Measurements from ENCODE around the gene NEIL3. TPM values are rescaled to one million over a fixed set of nuclear protein-coding genes. Genes with fewer than 3 reads are reported as not detected.

The NEIL3 gene
- total RNA-seq, 4 donors from 2014 or later: 2.1 to 8.3 (median 3.4) TPM

DNA sequence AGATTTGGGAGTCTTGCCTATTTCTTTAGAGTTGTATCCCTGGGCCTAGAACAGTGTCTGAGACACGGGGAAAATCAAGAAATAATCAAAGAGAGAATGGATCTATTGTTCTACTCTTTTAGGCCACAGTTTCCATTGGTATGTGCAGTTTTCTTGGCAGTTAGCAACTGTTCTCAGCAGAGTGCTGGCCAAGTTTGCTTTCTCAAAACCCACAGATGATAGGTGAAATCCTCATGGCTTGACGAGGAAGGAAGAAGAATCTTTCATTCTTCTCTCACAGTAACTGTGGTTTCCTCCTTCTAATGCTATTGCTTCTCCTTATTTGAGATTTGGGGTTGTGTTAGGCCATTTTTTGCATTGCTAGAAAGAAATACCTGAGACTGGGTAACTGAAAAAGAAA lies 90.4 kb downstream of the NEIL3 start:
- H3K27ac ChIP-seq: no peak overlapping the region
- H3K9me3 ChIP-seq: no peaks in the 10 kb centered on the region
- 17 to 50% methylated on average over 2 of the region's 2 CpGs for WGBS, 2 donors
- H3K4me3 ChIP-seq: no peak overlapping the region
- DNase-seq: no peak
- no peak for TF ChIP-seq POLR2A (IDR thresholded peaks at IDR 0.05)
- TF ChIP-seq, protein P1, sequence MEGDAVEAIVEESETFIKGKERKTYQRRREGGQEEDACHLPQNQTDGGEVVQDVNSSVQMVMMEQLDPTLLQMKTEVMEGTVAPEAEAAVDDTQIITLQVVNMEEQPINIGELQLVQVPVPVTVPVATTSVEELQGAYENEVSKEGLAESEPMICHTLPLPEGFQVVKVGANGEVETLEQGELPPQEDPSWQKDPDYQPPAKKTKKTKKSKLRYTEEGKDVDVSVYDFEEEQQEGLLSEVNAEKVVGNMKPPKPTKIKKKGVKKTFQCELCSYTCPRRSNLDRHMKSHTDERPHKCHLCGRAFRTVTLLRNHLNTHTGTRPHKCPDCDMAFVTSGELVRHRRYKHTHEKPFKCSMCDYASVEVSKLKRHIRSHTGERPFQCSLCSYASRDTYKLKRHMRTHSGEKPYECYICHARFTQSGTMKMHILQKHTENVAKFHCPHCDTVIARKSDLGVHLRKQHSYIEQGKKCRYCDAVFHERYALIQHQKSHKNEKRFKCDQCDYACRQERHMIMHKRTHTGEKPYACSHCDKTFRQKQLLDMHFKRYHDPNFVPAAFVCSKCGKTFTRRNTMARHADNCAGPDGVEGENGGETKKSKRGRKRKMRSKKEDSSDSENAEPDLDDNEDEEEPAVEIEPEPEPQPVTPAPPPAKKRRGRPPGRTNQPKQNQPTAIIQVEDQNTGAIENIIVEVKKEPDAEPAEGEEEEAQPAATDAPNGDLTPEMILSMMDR (IDR thresholded peaks at IDR 0.05): no peak
- no peaks in the 10 kb centered on the region for H3K27me3 ChIP-seq
- intact Hi-C loops (cut with DNase I): no loop called here
- peaks cover 0 to 23% (median 0%) of the 10 kb centered on the region in 3 donors for H3K4me1 ChIP-seq
- no peaks in the 10 kb centered on the region for H3K36me3 ChIP-seq

DNA sequence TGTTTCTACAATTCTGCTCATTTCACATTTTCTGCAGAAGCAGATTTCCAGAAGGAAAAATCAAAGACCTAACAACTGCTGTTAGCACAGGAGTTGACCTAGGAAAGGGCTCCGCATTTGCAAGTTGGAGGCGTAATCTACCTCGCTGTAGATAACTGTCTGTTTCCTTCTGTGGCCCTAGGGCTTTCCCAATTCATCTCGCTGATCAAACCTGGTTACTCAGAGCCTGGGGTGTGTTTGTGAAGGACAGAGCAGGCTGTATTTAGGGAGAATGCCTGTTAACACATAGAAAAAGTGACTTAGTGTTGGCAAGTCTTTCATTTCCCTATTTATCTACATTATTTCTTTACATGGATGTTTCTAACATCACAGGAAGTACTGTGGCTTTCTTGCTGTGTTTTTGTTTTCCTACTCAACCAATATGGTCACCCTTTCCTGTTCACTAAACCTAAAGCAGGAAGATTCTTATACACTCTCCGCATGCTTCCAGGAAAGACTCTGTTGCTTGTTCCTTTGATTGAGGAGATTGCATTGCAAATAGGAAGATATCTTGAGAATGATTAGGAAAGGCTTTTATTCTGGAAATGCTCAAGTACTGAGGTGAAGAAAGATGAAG lies 92.1 kb downstream of the NEIL3 start:
- Histone ChIP-seq H3K4me3 (no peak overlapping the region), H3K4me1 (peaks cover 0 to 37% (median 0%) of the 10 kb centered on the region in 3 donors), H3K9me3 (no peaks in the 10 kb centered on the region), H3K36me3 (no peaks in the 10 kb centered on the region), H3K27me3 (no peaks in the 10 kb centered on the region), H3K27ac (no peak overlapping the region)
- intact Hi-C loops (cut with DNase I): no loop called here
- 72 to 82% methylated on average over 5 of the region's 5 CpGs for WGBS, 2 donors
- no peak for DNase-seq
- TF ChIP-seq POLR2A (IDR thresholded peaks at IDR 0.05): no peak
- TF ChIP-seq, protein P1 (IDR thresholded peaks at IDR 0.05): no peak

DNA sequence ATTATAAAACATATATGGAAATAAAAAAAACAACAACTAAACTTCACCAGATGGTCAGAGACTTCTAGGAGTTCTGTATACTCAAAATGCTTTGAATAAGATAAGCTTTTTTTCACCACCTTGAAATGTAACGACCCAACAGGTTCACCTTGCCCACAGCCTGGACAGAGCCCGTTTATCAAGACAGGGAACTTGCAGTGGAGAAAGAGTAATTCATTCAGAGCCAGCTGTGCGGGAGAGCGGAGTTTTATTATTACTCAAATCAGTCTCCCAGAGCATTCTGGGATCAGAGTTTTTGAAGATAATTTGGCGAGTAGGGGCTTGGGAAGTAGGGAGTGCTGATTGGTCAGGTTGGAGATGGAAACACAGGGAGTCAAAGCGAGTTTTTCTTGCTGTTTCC lies 94.1 kb downstream of the NEIL3 start:
- H3K36me3 ChIP-seq: no peaks in the 10 kb centered on the region
- H3K9me3 ChIP-seq: no peaks in the 10 kb centered on the region
- H3K4me3 ChIP-seq: no peak overlapping the region
- peak overlapping the region in 2 of 4 donors; percentile 45 to 56 for H3K27ac ChIP-seq
- 40 to 70% methylated on average over 6 of the region's 6 CpGs for WGBS, 2 donors
- H3K4me1 ChIP-seq: peaks cover 0 to 46% (median 0%) of the 10 kb centered on the region in 3 donors
- intact Hi-C loops (cut with DNase I): no loop called here
- no peaks in the 10 kb centered on the region for H3K27me3 ChIP-seq
- TF ChIP-seq POLR2A (IDR thresholded peaks at IDR 0.05): no peak
- TF ChIP-seq, protein P1 (IDR thresholded peaks at IDR 0.05): no peak
- no peak for DNase-seq

DNA sequence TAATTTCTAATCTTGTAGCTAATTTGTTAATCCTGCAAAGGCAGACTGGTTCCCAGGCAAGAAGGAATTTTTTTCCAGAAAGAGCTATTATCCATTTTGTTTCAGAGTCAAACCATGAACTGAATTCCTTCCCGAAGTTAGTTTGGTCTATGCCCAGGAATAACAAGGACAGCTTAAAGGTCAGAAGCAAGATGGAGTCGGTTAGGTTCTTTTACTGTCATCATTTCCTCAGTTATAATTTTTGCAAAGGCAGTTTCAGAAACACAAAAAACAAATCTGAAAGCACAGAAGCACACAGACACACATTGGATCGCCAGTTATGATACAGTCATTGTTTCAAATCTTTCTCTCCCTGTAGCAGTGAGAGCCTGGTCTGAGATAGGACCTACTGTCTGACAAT lies 94.7 kb downstream of the NEIL3 start:
- no peak for TF ChIP-seq POLR2A (IDR thresholded peaks at IDR 0.05)
- TF ChIP-seq, protein P1 (IDR thresholded peaks at IDR 0.05): no peak
- no peaks in the 10 kb centered on the region for H3K9me3 ChIP-seq
- H3K36me3 ChIP-seq: no peaks in the 10 kb centered on the region
- no peaks in the 10 kb centered on the region for H3K27me3 ChIP-seq
- 73 to 86% methylated on average over 3 of the region's 3 CpGs for WGBS, 2 donors
- intact Hi-C loops (cut with DNase I): no loop called here
- no peak overlapping the region for H3K4me3 ChIP-seq
- H3K27ac ChIP-seq: peak overlapping the region in 2 of 4 donors; percentile 45 to 56
- DNase-seq: no peak
- H3K4me1 ChIP-seq: peaks cover 0 to 46% (median 0%) of the 10 kb centered on the region in 3 donors

DNA sequence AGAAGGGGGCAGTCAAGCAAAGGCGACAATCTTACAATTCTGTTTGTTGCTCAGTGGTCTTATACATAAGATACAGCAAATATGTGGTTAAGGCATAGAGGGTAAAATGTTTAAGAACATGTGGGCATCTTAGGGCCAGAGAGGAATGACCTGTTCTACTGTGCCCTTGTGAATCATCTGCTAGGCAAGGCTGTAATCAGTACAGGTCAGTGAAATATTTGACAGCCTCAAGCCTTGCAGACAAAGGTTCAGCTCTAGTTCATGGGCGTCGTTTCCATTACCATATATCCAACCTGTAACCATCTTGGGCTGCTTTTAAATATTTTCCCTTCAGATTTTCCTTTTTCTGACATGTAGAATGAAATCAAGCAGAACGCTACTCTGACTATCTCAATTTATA lies 95.3 kb downstream of the NEIL3 start:
- peak overlapping the region in 2 of 4 donors; percentile 46 to 76 for H3K27ac ChIP-seq

More for the DNA sequence above, 95.3 kb downstream of the NEIL3 start:
- no peak for DNase-seq
- H3K4me1 ChIP-seq: peaks cover 0 to 46% (median 0%) of the 10 kb centered on the region in 3 donors
- no peaks in the 10 kb centered on the region for H3K36me3 ChIP-seq
- TF ChIP-seq, protein P1 (IDR thresholded peaks at IDR 0.05): no peak
- TF ChIP-seq POLR2A (IDR thresholded peaks at IDR 0.05): no peak
- H3K27me3 ChIP-seq: no peaks in the 10 kb centered on the region
- intact Hi-C loops (cut with DNase I): no loop called here
- no peak overlapping the region for H3K4me3 ChIP-seq
- no peaks in the 10 kb centered on the region for H3K9me3 ChIP-seq
- 71 to 87% methylated on average over 4 of the region's 4 CpGs for WGBS, 2 donors

Measured in esophagus squamous epithelium (tissue), 5 donors.